ENCODE data around the gene PGBD2. TPM values are rescaled to one million over a fixed set of nuclear protein-coding genes. Genes with fewer than 3 reads are reported as not detected.
A peak's percentile ranks its signal among the peaks of the same experiment; 100 is the strongest.

Gene PGBD2
- total and polyA plus RNA-seq, 2 of the 13 experiments (the other 11 are each of a cell fraction or from before 2014, with no cell fraction given): 6.0 to 7.4 TPM

DNA sequence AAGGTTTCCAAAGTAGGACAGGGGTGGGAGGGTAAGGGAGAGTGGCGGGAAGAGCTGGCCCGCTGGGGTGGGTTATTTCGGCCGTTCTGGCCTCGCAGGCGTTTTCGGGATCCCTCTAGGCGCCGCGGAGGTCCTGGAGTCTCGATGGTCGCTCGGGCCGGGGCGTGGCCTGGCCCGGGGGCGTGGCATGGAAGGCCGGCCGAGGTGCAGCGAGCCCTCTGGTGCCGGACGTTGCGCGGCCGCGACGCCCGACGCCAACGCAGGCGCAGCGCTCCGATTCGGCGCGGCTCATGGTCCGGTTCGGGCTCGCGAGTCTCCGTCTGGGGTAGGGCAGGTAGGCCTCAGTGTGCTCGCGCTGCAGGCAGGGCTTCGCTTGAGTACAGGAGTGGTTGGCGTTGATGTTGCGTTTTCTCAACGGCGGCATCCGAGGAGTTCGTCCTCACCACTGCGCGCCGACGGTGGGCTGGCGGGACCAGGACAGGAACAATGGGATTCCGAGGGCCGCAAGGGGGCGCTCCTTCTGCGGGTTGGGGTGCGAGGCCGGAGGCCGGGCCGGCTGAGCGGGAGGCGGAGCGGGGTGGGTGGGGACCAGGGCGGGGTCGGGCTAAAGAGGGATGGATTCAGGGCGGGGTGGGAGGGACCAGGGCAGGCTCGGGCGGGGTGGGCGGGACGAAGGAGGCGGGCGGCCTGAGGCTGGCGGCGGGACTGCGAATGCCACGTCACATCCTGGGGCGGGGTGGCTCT lies at the start of gene PGBD2 (continued):
- TF ChIP-seq, protein P1, sequence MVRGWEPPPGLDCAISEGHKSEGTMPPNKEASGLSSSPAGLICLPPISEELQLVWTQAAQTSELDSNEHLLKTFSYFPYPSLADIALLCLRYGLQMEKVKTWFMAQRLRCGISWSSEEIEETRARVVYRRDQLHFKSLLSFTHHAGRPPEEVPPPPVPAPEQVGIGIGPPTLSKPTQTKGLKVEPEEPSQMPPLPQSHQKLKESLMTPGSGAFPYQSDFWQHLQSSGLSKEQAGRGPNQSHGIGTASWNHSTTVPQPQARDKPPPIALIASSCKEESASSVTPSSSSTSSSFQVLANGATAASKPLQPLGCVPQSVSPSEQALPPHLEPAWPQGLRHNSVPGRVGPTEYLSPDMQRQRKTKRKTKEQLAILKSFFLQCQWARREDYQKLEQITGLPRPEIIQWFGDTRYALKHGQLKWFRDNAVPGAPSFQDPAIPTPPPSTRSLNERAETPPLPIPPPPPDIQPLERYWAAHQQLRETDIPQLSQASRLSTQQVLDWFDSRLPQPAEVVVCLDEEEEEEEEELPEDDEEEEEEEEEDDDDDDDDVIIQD (CRISPR knock-in tag; IDR thresholded peaks at IDR 0.05; ENCODE audit: low read depth): no peak
- TF ChIP-seq XBP1 (CRISPR knock-in tag; IDR thresholded peaks at IDR 0.05): no peak
- TF ChIP-seq ARHGAP35 (CRISPR knock-in tag; IDR thresholded peaks at IDR 0.05; ENCODE audit: borderline replicate concordance): peak; percentile 85
- TF ChIP-seq, protein P2, sequence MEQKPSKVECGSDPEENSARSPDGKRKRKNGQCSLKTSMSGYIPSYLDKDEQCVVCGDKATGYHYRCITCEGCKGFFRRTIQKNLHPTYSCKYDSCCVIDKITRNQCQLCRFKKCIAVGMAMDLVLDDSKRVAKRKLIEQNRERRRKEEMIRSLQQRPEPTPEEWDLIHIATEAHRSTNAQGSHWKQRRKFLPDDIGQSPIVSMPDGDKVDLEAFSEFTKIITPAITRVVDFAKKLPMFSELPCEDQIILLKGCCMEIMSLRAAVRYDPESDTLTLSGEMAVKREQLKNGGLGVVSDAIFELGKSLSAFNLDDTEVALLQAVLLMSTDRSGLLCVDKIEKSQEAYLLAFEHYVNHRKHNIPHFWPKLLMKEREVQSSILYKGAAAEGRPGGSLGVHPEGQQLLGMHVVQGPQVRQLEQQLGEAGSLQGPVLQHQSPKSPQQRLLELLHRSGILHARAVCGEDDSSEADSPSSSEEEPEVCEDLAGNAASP (CRISPR knock-in tag; IDR thresholded peaks at IDR 0.05; ENCODE audit: borderline replicate concordance): peak; percentile 68
- TF ChIP-seq JUNB (CRISPR knock-in tag; IDR thresholded peaks at IDR 0.05; ENCODE audit: borderline replicate concordance): no peak; the same call in 1 of the 2 replicates
- no peak for TF ChIP-seq ZNF678 (CRISPR knock-in tag; IDR thresholded peaks at IDR 0.05)
- peak; percentile 77 for TF ChIP-seq FOXA3 (CRISPR knock-in tag; IDR thresholded peaks at IDR 0.05)
- peak; percentile 69 for TF ChIP-seq HIVEP1 (CRISPR knock-in tag; IDR thresholded peaks at IDR 0.05)
- TF ChIP-seq ZNF598 (CRISPR knock-in tag; IDR thresholded peaks at IDR 0.05; ENCODE audit: borderline replicate concordance): peak; percentile 84; the same call in 1 of the 2 replicates
- no peak for TF ChIP-seq IKZF1 (IDR thresholded peaks at IDR 0.05)
- peak; percentile 44; the same call in 1 of the 2 replicates for TF ChIP-seq MIER3 (CRISPR knock-in tag; IDR thresholded peaks at IDR 0.05; ENCODE audit: borderline replicate concordance)
- peak; percentile 50; the same call in 1 of the 2 replicates for TF ChIP-seq ZNF589 (CRISPR knock-in tag; conservative IDR thresholded peaks at IDR 0.05)
- peak; percentile 32 for TF ChIP-seq SMYD3 (CRISPR knock-in tag; IDR thresholded peaks at IDR 0.05)
- peak; percentile 96; the same call in 1 of the 2 replicates for TF ChIP-seq ZNF337 (CRISPR knock-in tag; IDR thresholded peaks at IDR 0.05; ENCODE audit: borderline replicate concordance, low read depth)
- TF ChIP-seq CERS6 (CRISPR knock-in tag; IDR thresholded peaks at IDR 0.05): no peak; the same call in 1 of the 2 replicates
- TF ChIP-seq SALL1 (CRISPR knock-in tag; IDR thresholded peaks at IDR 0.05): peak; percentile 95
- peak; percentile 90 for TF ChIP-seq AHR (CRISPR knock-in tag; IDR thresholded peaks at IDR 0.05)
- peak; percentile 95 for TF ChIP-seq SALL2 (CRISPR knock-in tag; IDR thresholded peaks at IDR 0.05)
- TF ChIP-seq SP5 (CRISPR knock-in tag; IDR thresholded peaks at IDR 0.05; ENCODE audit: borderline replicate concordance, low read depth): peak; percentile 8; the same call in 1 of the 2 replicates
- no peak for TF ChIP-seq ZNF646 (CRISPR knock-in tag; IDR thresholded peaks at IDR 0.05)

All from HepG2 (cell line).